H9 (cell line): ENCODE results near the gene BAG5. TPM values are rescaled to one million over a fixed set of nuclear protein-coding genes. Genes with fewer than 3 reads are reported as not detected.

Experiments used
- DNase-seq: peaks from one replicate; pipeline ENCODE4 v3.0.0-alpha.2; 2017
- H2AFZ ChIP-seq: one replicate; pipeline ENCODE4 v1.6.1; 2013; ENCODE audit warnings: mild to moderate bottlenecking, low read length, control low read depth, moderate library complexity
- H2AK5ac ChIP-seq: 2 replicates; pipeline ENCODE4 v1.6.1; 2013; ENCODE audit warnings: low read length, control low read depth, mixed read lengths; ENCODE audit not compliant: insufficient read length
- H2BK120ac ChIP-seq: one replicate; pipeline ENCODE4 v1.6.1; 2013; ENCODE audit warnings: low read depth, mild to moderate bottlenecking, low read length, control low read depth, inconsistent platforms; ENCODE audit not compliant: poor library complexity, severe bottlenecking
- H2BK12ac ChIP-seq: 2 replicates; pipeline ENCODE4 v1.6.1; 2013; ENCODE audit warnings: low read length, control low read depth, mixed read lengths, low read depth; ENCODE audit not compliant: insufficient read length
- H2BK15ac ChIP-seq: 2 replicates; pipeline ENCODE4 v1.6.1; 2013; ENCODE audit warnings: low read depth, low read length, control low read depth
- H2BK20ac ChIP-seq: one replicate; pipeline ENCODE4 v1.6.1; 2013; ENCODE audit warnings: low read depth, mild to moderate bottlenecking, low read length, control low read depth, inconsistent platforms; ENCODE audit not compliant: poor library complexity, severe bottlenecking
- H2BK5ac ChIP-seq: 2 replicates; pipeline ENCODE4 v1.6.1; 2013; ENCODE audit warnings: low read length, control low read depth, mixed read lengths; ENCODE audit not compliant: insufficient read length
- H3K14ac ChIP-seq: 2 replicates; pipeline ENCODE4 v1.6.1; 2013; ENCODE audit warnings: low read length, control low read depth; ENCODE audit not compliant: insufficient read depth
- H3K18ac ChIP-seq: 2 replicates; pipeline ENCODE4 v1.6.1; 2013; ENCODE audit warnings: low read depth, mild to moderate bottlenecking, mixed read lengths, low read length, control low read depth; ENCODE audit not compliant: insufficient read length
- H3K23ac ChIP-seq: 2 replicates; pipeline ENCODE4 v1.6.1; 2013; ENCODE audit warnings: low read length, control low read depth, mixed read lengths, low read depth; ENCODE audit not compliant: insufficient read length
- H3K23me2 ChIP-seq: 2 replicates; pipeline ENCODE4 v1.6.1; 2013; ENCODE audit warnings: low read depth, mild to moderate bottlenecking, mixed read lengths, low read length, control low read depth; ENCODE audit not compliant: insufficient read length, poor library complexity, severe bottlenecking
- H3K27ac ChIP-seq: 2 replicates; pipeline ENCODE4 v1.5.1; 2013; ENCODE audit warnings: low read length, control low read depth, mixed read lengths, low read depth; ENCODE audit not compliant: insufficient read length
- H3K27me3 ChIP-seq: 2 replicates; pipeline ENCODE4 v1.6.1; 2013; ENCODE audit warnings: low read length, control low read depth, inconsistent platforms; ENCODE audit not compliant: insufficient read depth
- H3K4ac ChIP-seq: 2 replicates; pipeline ENCODE4 v1.6.1; 2013; ENCODE audit warnings: low read depth, mild to moderate bottlenecking, control low read depth, inconsistent platforms, low read length, moderate library complexity
- H3K4me1 ChIP-seq: 2 replicates; pipeline ENCODE4 v1.6.1; 2013; ENCODE audit warnings: low read length, control low read depth, inconsistent platforms; ENCODE audit not compliant: insufficient read depth
- H3K4me2 ChIP-seq: 2 replicates; pipeline ENCODE4 v1.6.1; 2013; ENCODE audit warnings: low read length, control low read depth, mixed read lengths; ENCODE audit not compliant: insufficient read length, insufficient read depth
- H3K56ac ChIP-seq: 2 replicates; pipeline ENCODE4 v1.6.1; 2013; ENCODE audit warnings: low read depth, mild to moderate bottlenecking, mixed read lengths, low read length, control low read depth; ENCODE audit not compliant: insufficient read length
- H3K79me1 ChIP-seq: 2 replicates; pipeline ENCODE4 v1.6.1; 2013; ENCODE audit warnings: low read depth, mild to moderate bottlenecking, moderate library complexity, low read length, control low read depth, inconsistent platforms; ENCODE audit not compliant: insufficient read depth, poor library complexity, severe bottlenecking
- H3K79me2 ChIP-seq: 2 replicates; pipeline ENCODE4 v1.6.1; 2013; ENCODE audit warnings: low read length, control low read depth, inconsistent platforms; ENCODE audit not compliant: insufficient read depth
- H3K9ac ChIP-seq: 2 replicates; pipeline ENCODE4 v1.6.1; 2013; ENCODE audit warnings: low read length, control low read depth, mixed read lengths; ENCODE audit not compliant: insufficient read length; ENCODE audit errors: extremely low read depth
- H3K9me3 ChIP-seq: one replicate; pipeline ENCODE4 v1.6.1; 2013; ENCODE audit warnings: low read depth, low read length, inconsistent platforms; ENCODE audit not compliant: control insufficient read depth
- H3T11ph ChIP-seq: one replicate; pipeline ENCODE4 v1.6.1; 2013; ENCODE audit warnings: mild to moderate bottlenecking, low read length, control low read depth, inconsistent platforms
- H4K20me1 ChIP-seq: one replicate; pipeline ENCODE4 v1.6.1; 2013; ENCODE audit not compliant: control insufficient read depth, insufficient read length, insufficient read depth
- H4K5ac ChIP-seq: 2 replicates; pipeline ENCODE4 v1.6.1; 2013; ENCODE audit warnings: low read depth, mild to moderate bottlenecking, mixed read lengths, low read length, control low read depth; ENCODE audit not compliant: insufficient read length
- H4K8ac ChIP-seq: replicated peaks from 2 replicates; pipeline ENCODE4 v1.6.1; 2013; ENCODE audit warnings: low read length, control low read depth, mixed read lengths, low read depth; ENCODE audit not compliant: insufficient read length
- H4K91ac ChIP-seq: 2 replicates; pipeline ENCODE4 v1.6.1; 2013; ENCODE audit warnings: low read depth, mild to moderate bottlenecking, moderate library complexity, mixed read lengths, low read length, control low read depth; ENCODE audit not compliant: insufficient read length
- H3K27ac Mint-ChIP-seq, 3 experiments: 2 replicates in 2 of 3; 3 replicates in 1 of 3; pipeline ENCODE4 v1.8.0; 2020 to 2021; ENCODE audit warnings: mixed read lengths in 3 of 3, mild to moderate bottlenecking in 1 of 3, moderate library complexity in 1 of 3
- H3K27me3 Mint-ChIP-seq: 2 replicates; pipeline ENCODE4 v1.8.0; 2021; ENCODE audit warnings: low read depth, mild to moderate bottlenecking, moderate library complexity, mixed read lengths
- H3K36me3 Mint-ChIP-seq, 3 experiments: 2 replicates in 2 of 3; 3 replicates in 1 of 3; pipeline ENCODE4 v1.8.0; 2020 to 2021; ENCODE audit warnings: low read depth in 3 of 3, mixed read lengths in 3 of 3; ENCODE audit not compliant: insufficient read depth in 1 of 3
- H3K4me1 Mint-ChIP-seq, 2 experiments: 2 replicates each; pipeline ENCODE4 v1.8.0; 2020; ENCODE audit warnings: mixed read lengths in 2 of 2
- H3K4me3 Mint-ChIP-seq, 2 experiments: 2 replicates in 1 of 2; 3 replicates in 1 of 2; pipeline ENCODE4 v1.8.0; 2020 to 2021; ENCODE audit warnings: mild to moderate bottlenecking in 2 of 2, mixed read lengths in 2 of 2, moderate library complexity in 1 of 2
- H3K9me3 Mint-ChIP-seq, 2 experiments: 2 replicates in 1 of 2; 3 replicates in 1 of 2; pipeline ENCODE4 v1.8.0; 2020; ENCODE audit warnings: mild to moderate bottlenecking in 2 of 2, mixed read lengths in 2 of 2, moderate library complexity in 1 of 2
- WGBS: extraction: QIAGEN DNeasy Blood & Tissue Kit; methylation state at CpG from one replicate; pipeline ENCODE4 v1.1.7; 2013; ENCODE audit warnings: missing lambda C conversion rate, low lambda C conversion rate, mixed read lengths; ENCODE audit not compliant: insufficient read length; ENCODE audit errors: extremely low coverage; 5-methylcytosine and 5-hydroxymethylcytosine counted together
- total RNA-seq: library from RNA; stranded (reverse); gene quantifications from 2 replicates; pipeline ENCODE4 v1.2.1, GENCODE V29; 2021
- TF ChIP-seq, protein P1 (sequence below): fragments of 200-600 bp; sonication (generic); conservative IDR thresholded peaks from 3 replicates; pipeline ENCODE4 v1.8.0; 2021; ENCODE audit warnings: antibody characterized with exemption, mild to moderate bottlenecking

Gene BAG5
- total RNA-seq, 1 experiment from 2014 or later, result 38.0 TPM

DNA sequence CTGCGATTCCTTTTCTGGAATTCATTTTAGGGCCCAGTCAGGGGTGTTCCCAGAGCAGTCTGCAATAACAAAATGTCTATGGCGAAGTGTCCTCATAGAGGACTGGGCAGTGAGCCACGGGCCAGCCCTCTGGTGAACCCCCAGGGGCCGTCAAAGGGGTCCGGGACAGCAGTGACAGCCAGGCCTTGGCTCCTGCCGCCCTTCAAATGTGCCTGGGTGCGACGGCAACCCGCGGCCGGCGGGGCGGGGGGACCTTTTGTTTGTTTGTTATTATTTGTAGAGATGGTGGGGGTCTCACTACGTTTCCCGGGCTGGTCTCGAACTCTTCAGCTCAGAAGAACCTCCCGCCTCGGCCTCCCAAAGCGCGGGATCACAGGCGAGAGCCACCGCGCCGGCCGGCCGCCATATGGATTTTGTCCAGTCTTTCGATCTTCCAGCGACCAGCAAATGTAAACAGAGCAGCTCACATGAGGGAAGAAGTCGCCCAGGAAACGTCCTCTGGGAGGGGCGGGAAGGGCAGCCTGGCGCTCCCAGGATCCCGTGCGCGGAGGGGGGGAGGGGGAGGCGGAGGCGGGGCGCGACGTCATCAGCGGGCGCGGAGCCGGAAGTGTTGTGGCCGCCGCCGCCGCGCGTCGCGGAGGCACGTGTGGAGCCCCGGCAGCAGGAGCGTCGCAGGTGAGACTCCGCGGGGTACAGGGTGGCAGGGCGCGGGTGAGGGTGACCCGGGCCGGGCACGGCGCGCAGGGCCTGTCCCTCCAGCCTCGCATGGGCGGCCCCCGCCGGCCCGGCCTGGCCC, 33.7 kb downstream of the BAG5 start, which contains the start of gene TRMT61A:
Gene TRMT61A, plus strand, starts transcription at position 610 of the 796 bp plus-strand sequence. CDS start 783 bp downstream, outside the sequence.
- no peak within 1 kb of the TSS for H2BK20ac ChIP-seq
- no peak within 1 kb of the TSS for H2BK15ac ChIP-seq
- no peak within 1 kb of the TSS for H4K5ac ChIP-seq
- TF ChIP-seq, protein P1, sequence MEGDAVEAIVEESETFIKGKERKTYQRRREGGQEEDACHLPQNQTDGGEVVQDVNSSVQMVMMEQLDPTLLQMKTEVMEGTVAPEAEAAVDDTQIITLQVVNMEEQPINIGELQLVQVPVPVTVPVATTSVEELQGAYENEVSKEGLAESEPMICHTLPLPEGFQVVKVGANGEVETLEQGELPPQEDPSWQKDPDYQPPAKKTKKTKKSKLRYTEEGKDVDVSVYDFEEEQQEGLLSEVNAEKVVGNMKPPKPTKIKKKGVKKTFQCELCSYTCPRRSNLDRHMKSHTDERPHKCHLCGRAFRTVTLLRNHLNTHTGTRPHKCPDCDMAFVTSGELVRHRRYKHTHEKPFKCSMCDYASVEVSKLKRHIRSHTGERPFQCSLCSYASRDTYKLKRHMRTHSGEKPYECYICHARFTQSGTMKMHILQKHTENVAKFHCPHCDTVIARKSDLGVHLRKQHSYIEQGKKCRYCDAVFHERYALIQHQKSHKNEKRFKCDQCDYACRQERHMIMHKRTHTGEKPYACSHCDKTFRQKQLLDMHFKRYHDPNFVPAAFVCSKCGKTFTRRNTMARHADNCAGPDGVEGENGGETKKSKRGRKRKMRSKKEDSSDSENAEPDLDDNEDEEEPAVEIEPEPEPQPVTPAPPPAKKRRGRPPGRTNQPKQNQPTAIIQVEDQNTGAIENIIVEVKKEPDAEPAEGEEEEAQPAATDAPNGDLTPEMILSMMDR, result no peak
- peaks cover 1% of the 10 kb centered on the region; the same call in 1 of the 2 replicates for H3K27me3 ChIP-seq
- H3K56ac ChIP-seq, result no peak within 1 kb of the TSS
- peaks cover 29% of the 10 kb centered on the region for H3K27me3 Mint-ChIP-seq
- no peaks in the 10 kb centered on the region for H3K9me3 ChIP-seq
- peak within 1 kb of the TSS; percentile 89 for H3K14ac ChIP-seq
- peak within 1 kb of the TSS; percentile 64 for H3K9ac ChIP-seq
- peak; percentile 90 for DNase-seq
- no peak within 1 kb of the TSS for H3T11ph ChIP-seq
- no peaks in the 10 kb centered on the region; the same call in 1 of the 2 replicates for H3K4me1 ChIP-seq
- H2AFZ ChIP-seq, result no peak within 1 kb of the TSS
- H2BK12ac ChIP-seq, result no peak within 1 kb of the TSS
- peaks cover 14 to 37% of the 10 kb centered on the region in 2 experiments for H3K4me1 Mint-ChIP-seq
- H2AK5ac ChIP-seq, result no peak within 1 kb of the TSS
- no CpG with 5 or more reads among the region's 70 CpGs for WGBS
- peaks cover 13% of the 10 kb centered on the region for H3K79me1 ChIP-seq
- peak within 1 kb of the TSS; percentile 91 to 97 for H3K4me3 Mint-ChIP-seq
- peaks cover 8% of the 10 kb centered on the region for H3K23me2 ChIP-seq
- H2BK120ac ChIP-seq, result no peak within 1 kb of the TSS
- H4K20me1 ChIP-seq, result peaks cover 4% of the 10 kb centered on the region
- peak within 1 kb of the TSS; percentile 93 for H3K4me2 ChIP-seq
- H3K36me3 Mint-ChIP-seq, result peaks cover under 1 to 8% (median 4%) of the 10 kb centered on the region in 3 experiments; a peak in 5 of 7 replicates
- H4K8ac ChIP-seq, result no peak within 1 kb of the TSS
- no peak within 1 kb of the TSS for H3K23ac ChIP-seq
- H3K79me2 ChIP-seq, result peaks cover 10% of the 10 kb centered on the region; the same call in 1 of the 2 replicates
- H3K4ac ChIP-seq, result no peak within 1 kb of the TSS
- no peak within 1 kb of the TSS for H3K27ac ChIP-seq
- H2BK5ac ChIP-seq, result no peak within 1 kb of the TSS
- H4K91ac ChIP-seq, result no peak within 1 kb of the TSS
- peak within 1 kb of the TSS; percentile 74 to 99 (median 87); a peak in 6 of 7 replicates for H3K27ac Mint-ChIP-seq
- peak within 1 kb of the TSS; percentile 72 for H3K18ac ChIP-seq
- H3K9me3 Mint-ChIP-seq, result peaks cover under 1 to 2% of the 10 kb centered on the region in 2 experiments; a peak in 4 of 5 replicates
